Smooth muscle cell (in vitro differentiated cells): ENCODE data around the gene MAP2K1. TPM values are rescaled to one million over a fixed set of nuclear protein-coding genes. Genes with fewer than 3 reads are reported as not detected.
"Not testable (repeated sequence)": the region's sequence is repeated elsewhere in the genome, so short reads cannot be mapped to it uniquely, and the experiment has no call there.

Experiments used
- DNase-seq: peaks from one replicate; lab custom pipeline; 2025; ENCODE audit not compliant: unreplicated experiment; lab: John Stamatoyannopoulos, UW
- H2AFZ ChIP-seq: fragments of 200-600 bp; sonication (generic); 2 replicates; pipeline ENCODE4 v1.6.0; 2016; ENCODE audit warnings: antibody characterized with exemption, low read depth, mild to moderate bottlenecking
- H3F3A ChIP-seq: fragments of 200-600 bp; sonication (generic); 2 replicates; pipeline ENCODE4 v1.6.0; 2017; ENCODE audit warnings: antibody characterized with exemption, low read depth
- H3K27ac ChIP-seq: fragments of 200-600 bp; sonication (generic); 2 replicates; pipeline ENCODE4 v1.5.1; 2016; ENCODE audit warnings: low read depth, mild to moderate bottlenecking
- H3K27me3 ChIP-seq: fragments of 200-600 bp; sonication (generic); 2 replicates; pipeline ENCODE4 v1.6.1; 2016; ENCODE audit warnings: low read depth, mild to moderate bottlenecking
- H3K36me3 ChIP-seq: fragments of 200-600 bp; sonication (generic); 2 replicates; pipeline ENCODE4 v1.5.1; 2016; ENCODE audit warnings: low read depth
- H3K4me1 ChIP-seq: fragments of 200-600 bp; sonication (generic); 2 replicates; pipeline ENCODE4 v1.5.1; 2016; ENCODE audit warnings: low read depth
- H3K4me2 ChIP-seq: fragments of 200-600 bp; sonication (generic); 2 replicates; pipeline ENCODE4 v1.6.0; 2016; ENCODE audit warnings: mild to moderate bottlenecking
- H3K4me3 ChIP-seq: fragments of 200-600 bp; sonication (generic); 2 replicates; pipeline ENCODE4 v1.5.1; 2016; ENCODE audit warnings: mild to moderate bottlenecking
- H3K79me2 ChIP-seq: fragments of 200-600 bp; sonication (generic); 2 replicates; pipeline ENCODE4 v1.6.0; 2016; ENCODE audit warnings: low read depth, mild to moderate bottlenecking
- H3K9ac ChIP-seq: fragments of 200-600 bp; sonication (generic); 2 replicates; pipeline ENCODE4 v1.6.0; 2016; ENCODE audit warnings: low read depth
- H3K9me3 ChIP-seq: fragments of 200-600 bp; sonication (generic); replicated peaks from 2 replicates; pipeline ENCODE4 v1.5.1; 2016; ENCODE audit warnings: low read depth
- H4K20me1 ChIP-seq: fragments of 200-600 bp; sonication (generic); 2 replicates; pipeline ENCODE4 v1.6.0; 2016; ENCODE audit warnings: low read depth
- WGBS: methylation state at CpG from one replicate; pipeline ENCODE4 v1.1.7; 2016; ENCODE audit warnings: low lambda C conversion rate; 5-methylcytosine and 5-hydroxymethylcytosine counted together
- polyA plus RNA-seq: library from polyadenylated mRNA; unstranded; fragments of >200 nt; fragmentation: Nextera tagmentation; extraction: Ambion mirVana; gene quantifications from 2 replicates; pipeline ENCODE4 v1.2.1, GENCODE V29; 2016
- total RNA-seq: library from RNA; depleted of rRNA; stranded (reverse); fragments of >200 nt; gene quantifications from 2 replicates; pipeline ENCODE4 v1.2.3, GENCODE V29; 2014
- TF ChIP-seq, protein P1 (sequence below): fragments of 200-600 bp; sonication (generic); IDR thresholded peaks from 2 replicates; pipeline ENCODE4 v1.5.1; 2017; ENCODE audit warnings: borderline replicate concordance, mild to moderate bottlenecking, antibody characterized with exemption; ENCODE audit not compliant: insufficient read depth, poor library complexity, severe bottlenecking

Gene MAP2K1
- total and polyA plus RNA-seq, 2 experiments from 2014 or later: 50.4 to 62.9 TPM

DNA sequence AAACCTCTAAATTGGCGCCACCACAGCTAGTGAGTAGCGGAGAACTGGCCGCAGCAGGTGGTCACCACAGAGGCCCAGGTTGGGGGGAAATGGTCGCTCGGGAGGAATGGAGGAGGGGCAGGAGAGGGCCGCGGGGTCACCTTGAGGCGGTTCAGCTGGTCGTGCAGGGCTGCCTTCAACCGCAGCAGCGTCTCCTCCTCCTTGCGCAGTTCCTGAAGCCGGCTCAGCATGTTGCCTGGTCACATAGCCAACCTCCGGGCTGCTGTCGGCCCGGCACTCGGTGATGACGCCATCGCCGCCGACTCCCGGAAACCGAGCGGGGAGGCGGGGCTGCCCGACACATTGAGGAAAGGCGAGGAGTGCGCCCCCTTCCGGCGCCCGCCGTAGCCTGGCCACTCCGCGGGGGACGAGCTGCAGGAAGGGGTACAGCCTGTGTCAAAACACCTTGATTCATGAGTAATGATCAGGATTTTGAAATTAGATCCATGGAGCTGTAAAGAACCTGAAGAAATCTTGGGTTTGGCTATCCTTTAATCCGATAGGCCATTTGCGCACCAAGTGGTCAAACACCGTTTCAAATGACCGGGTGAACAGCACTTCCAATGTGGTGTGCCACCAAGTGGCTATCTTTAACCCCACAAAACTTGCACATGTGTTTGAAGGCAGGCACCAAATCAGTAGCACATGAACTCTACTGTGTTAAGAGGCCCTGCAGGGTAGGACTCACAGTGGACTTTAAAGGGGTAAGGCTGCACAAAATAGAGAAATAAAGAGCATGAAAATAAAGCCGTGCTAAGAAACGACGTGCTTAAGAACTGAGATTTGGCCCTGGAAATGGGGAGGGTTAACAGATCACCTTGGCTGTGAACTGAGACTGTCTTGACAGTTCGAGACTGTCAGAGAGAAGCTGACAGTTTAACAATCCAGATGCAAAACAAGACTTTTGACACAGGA is 111.1 kb downstream of the MAP2K1 start, which contains the start of gene SNAPC5:
Gene SNAPC5, minus strand, starts transcription at position 261 of the 954 bp plus-strand sequence. Its CDS starts 31 bp downstream, at position 230.
- H3K27ac ChIP-seq: peak within 1 kb of the TSS; percentile 83
- TF ChIP-seq, protein P1, sequence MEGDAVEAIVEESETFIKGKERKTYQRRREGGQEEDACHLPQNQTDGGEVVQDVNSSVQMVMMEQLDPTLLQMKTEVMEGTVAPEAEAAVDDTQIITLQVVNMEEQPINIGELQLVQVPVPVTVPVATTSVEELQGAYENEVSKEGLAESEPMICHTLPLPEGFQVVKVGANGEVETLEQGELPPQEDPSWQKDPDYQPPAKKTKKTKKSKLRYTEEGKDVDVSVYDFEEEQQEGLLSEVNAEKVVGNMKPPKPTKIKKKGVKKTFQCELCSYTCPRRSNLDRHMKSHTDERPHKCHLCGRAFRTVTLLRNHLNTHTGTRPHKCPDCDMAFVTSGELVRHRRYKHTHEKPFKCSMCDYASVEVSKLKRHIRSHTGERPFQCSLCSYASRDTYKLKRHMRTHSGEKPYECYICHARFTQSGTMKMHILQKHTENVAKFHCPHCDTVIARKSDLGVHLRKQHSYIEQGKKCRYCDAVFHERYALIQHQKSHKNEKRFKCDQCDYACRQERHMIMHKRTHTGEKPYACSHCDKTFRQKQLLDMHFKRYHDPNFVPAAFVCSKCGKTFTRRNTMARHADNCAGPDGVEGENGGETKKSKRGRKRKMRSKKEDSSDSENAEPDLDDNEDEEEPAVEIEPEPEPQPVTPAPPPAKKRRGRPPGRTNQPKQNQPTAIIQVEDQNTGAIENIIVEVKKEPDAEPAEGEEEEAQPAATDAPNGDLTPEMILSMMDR: peak; percentile 98
- H3K79me2 ChIP-seq: peaks cover 40% of the 10 kb centered on the region
- peaks cover 45% of the 10 kb centered on the region for H3F3A ChIP-seq
- H3K9ac ChIP-seq: peak within 1 kb of the TSS; percentile 81
- H3K4me3 ChIP-seq: peak within 1 kb of the TSS; percentile 75
- peaks cover 30% of the 10 kb centered on the region for H3K36me3 ChIP-seq
- H3K27me3 ChIP-seq: no peaks in the 10 kb centered on the region
- H4K20me1 ChIP-seq: peaks cover 47% of the 10 kb centered on the region
- H2AFZ ChIP-seq: no peak within 1 kb of the TSS
- H3K4me2 ChIP-seq: peak within 1 kb of the TSS; percentile 93
- H3K4me1 ChIP-seq: peaks cover 9% of the 10 kb centered on the region
- H3K9me3 ChIP-seq: no peaks in the 10 kb centered on the region
- 10% methylated on average over 43 of the region's 43 CpGs for WGBS
- DNase-seq: peak; percentile 86

DNA sequence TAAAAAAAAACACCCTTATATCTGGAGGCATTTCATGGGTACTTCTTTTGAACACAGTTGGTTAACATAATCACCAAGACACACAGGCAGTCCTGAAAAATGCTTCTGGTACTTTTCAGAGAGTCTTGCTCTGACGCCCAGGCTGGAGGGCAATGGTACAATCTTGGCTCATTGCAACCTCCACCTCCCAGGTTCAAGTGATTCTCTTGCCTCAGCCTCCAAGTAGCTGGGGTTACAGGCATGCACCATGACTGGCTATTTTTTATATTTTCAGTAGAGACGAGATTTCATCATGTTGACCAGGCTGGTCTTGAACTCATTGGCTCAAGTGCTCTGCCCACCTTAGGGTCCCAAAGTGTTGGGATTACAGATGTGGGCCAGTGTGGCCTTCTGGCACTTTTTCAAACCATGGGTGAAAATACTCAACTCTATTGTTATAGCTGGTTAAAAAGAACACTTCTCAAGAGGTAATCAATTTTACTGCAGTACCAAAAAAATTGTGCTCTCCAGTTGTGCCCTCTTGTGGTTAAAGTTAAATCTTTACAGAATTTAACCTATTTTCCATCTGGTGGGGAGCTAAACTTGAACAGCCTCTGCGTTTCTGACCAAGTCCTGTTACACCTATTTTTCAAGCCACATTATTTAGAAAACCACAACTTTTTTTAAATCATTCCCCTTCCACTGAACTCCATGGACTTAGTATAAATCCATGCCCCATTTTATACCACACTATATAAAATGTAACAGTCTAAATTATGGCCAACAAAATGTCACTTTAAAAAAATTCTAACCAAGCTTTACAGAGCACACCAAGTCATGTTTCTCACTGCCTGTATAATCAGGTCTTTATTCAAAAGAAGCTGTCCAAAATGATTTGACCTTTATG is 112.0 kb downstream of the MAP2K1 start:
- no peak overlapping the region for H2AFZ ChIP-seq
- H3K36me3 ChIP-seq: peaks cover 30% of the 10 kb centered on the region
- H3K27me3 ChIP-seq: no peaks in the 10 kb centered on the region
- H3K4me2 ChIP-seq: no peak overlapping the region
- peak overlapping the region; percentile 24 for H3K27ac ChIP-seq
- H3K4me3 ChIP-seq: no peak overlapping the region
- TF ChIP-seq, protein P1: no peak
- no peak for DNase-seq
- no peaks in the 10 kb centered on the region for H3K9me3 ChIP-seq
- peaks cover 18% of the 10 kb centered on the region for H3K4me1 ChIP-seq
- H3K79me2 ChIP-seq: peaks cover 50% of the 10 kb centered on the region
- no peak overlapping the region for H3K9ac ChIP-seq
- WGBS: 84% methylated on average over 3 of the region's 3 CpGs
- peaks cover 56% of the 10 kb centered on the region for H4K20me1 ChIP-seq
- peaks cover 49% of the 10 kb centered on the region for H3F3A ChIP-seq

DNA sequence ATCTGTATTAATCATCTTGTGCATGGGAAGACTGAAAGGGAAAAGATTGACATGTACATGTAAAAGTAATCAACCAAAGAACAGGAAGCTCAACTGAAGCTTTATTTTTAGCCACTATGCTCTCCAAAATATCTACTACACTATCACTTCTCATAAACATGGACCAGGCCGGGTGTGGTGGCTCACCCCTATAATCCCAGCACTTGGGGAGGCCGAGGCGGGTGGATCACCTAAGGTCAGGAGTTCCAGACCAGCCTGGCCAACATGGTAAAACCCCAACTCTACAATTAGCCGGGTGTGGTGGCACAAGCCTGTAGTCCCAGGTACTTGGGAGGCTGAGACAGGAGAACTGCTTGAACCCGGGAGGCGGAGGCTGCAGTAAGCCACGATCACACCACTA is 113.6 kb downstream of the MAP2K1 start:
- Histone ChIP-seq H3F3A (peaks cover 49% of the 10 kb centered on the region), H3K79me2 (peaks cover 61% of the 10 kb centered on the region), H4K20me1 (peaks cover 62% of the 10 kb centered on the region), H3K36me3 (peaks cover 30% of the 10 kb centered on the region), H3K27ac (peak overlapping the region; percentile 99), H3K4me1 (peaks cover 21% of the 10 kb centered on the region)
- not testable (repeated sequence) for H2AFZ ChIP-seq, H3K4me3 ChIP-seq, H3K4me2 ChIP-seq, H3K27me3 ChIP-seq, H3K9me3 ChIP-seq, DNase-seq, H3K9ac ChIP-seq
- 96% methylated on average over 7 of the region's 7 CpGs for WGBS

DNA sequence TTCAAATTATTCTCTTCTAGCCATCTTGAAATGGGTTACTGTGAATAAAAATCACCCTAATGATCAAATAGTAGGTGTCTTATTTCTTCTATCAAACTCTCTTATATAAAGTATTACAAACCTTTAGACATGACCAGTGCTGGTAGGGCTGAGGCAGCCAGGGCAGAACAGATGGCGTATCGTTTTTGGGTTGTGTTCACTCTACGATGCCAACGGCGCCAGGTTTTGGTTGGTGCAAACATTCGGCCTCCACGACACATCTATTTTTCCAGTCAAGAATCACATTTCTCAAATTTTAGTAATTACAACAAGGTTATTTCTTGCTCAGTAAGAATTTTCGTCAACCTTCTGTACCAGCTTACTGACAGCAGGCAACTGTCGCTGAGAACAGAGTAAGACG is 115.8 kb downstream of the MAP2K1 start:
- no peaks in the 10 kb centered on the region for H3K9me3 ChIP-seq
- peaks cover 28% of the 10 kb centered on the region for H3K4me1 ChIP-seq
- H3K79me2 ChIP-seq: peaks cover 66% of the 10 kb centered on the region
- peak overlapping the region; percentile 99 for H3K27ac ChIP-seq
- DNase-seq: no peak
- H3K36me3 ChIP-seq: peaks cover 30% of the 10 kb centered on the region
- H3K27me3 ChIP-seq: no peaks in the 10 kb centered on the region
- no peak overlapping the region for H2AFZ ChIP-seq
- H3F3A ChIP-seq: peaks cover 49% of the 10 kb centered on the region
- TF ChIP-seq, protein P1: no peak
- peak overlapping the region; percentile 100 for H3K4me2 ChIP-seq
- 90% methylated on average over 10 of the region's 10 CpGs for WGBS
- peak overlapping the region; percentile 100 for H3K9ac ChIP-seq
- H4K20me1 ChIP-seq: peaks cover 62% of the 10 kb centered on the region
- H3K4me3 ChIP-seq: peak overlapping the region; percentile 99

DNA sequence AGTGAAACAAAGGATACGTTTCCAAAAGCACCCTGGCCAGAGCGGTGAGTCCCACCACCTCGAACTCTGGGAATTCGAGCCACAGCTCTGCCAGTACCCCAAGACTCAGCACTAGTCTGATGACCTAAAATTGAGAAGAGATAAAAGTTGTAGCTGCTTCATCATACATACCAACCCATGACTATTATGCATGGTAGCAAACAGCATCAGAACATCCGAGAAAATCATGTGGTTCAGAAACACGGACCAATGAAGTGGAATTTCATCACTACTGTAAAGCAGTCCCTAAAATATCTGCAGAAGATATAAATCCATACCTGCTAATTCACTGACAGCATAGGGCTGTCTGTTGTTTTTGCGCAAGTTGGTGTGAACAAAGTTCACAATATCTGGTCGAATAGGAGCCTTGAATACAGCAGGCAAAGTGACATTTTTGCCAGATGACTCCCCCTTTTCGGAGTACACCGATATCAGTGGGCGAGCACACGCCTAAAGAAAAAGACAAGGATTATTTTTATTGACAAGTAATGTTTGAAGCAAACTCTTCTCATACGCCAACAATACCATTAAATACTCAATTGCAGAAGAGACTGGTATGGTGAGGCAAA is 116.4 kb downstream of the MAP2K1 start:
- H3F3A ChIP-seq: peaks cover 46% of the 10 kb centered on the region
- peaks cover 60% of the 10 kb centered on the region for H4K20me1 ChIP-seq
- WGBS: 44% methylated on average over 13 of the region's 13 CpGs
- H3K4me3 ChIP-seq: peak overlapping the region; percentile 99
- not testable (repeated sequence) for H3K9me3 ChIP-seq, H3K27me3 ChIP-seq, H2AFZ ChIP-seq, DNase-seq
- peak overlapping the region; percentile 99 for H3K27ac ChIP-seq
- H3K36me3 ChIP-seq: peaks cover 30% of the 10 kb centered on the region
- H3K4me1 ChIP-seq: peaks cover 28% of the 10 kb centered on the region
- peak overlapping the region; percentile 100 for H3K9ac ChIP-seq
- H3K4me2 ChIP-seq: peak overlapping the region; percentile 100
- peaks cover 71% of the 10 kb centered on the region for H3K79me2 ChIP-seq
